Activated CD4-positive, alpha-beta memory T cell treated with anti-CD3 and anti-CD28 coated beads, Interleukin-2, amount 10 ng/mL, durations not matched to agents 7 days and 5 days (primary cell): ENCODE measurements around the gene ELOF1. TPM values are rescaled to one million over a fixed set of nuclear protein-coding genes. Genes with fewer than 3 reads are reported as not detected.
A peak's percentile ranks its signal among the peaks of the same experiment; 100 is the strongest.
"Not testable (repeated sequence)": the region's sequence is repeated elsewhere in the genome, so short reads cannot be mapped to it uniquely, and the experiment has no call there.

Experiments used
- CTCF ChIA-PET: fragments of 350-600 bp; sonication (Branson Sonifier 250); formaldehyde crosslinking; loops from one replicate; lab custom pipeline; 2021; ENCODE audit warnings: antibody characterized with exemption, inconsistent platforms; lab: Charles Lee
- POLR2A ChIA-PET: fragments of 350-600 bp; sonication (Branson Sonifier 250); formaldehyde crosslinking; loops from one replicate; lab custom pipeline; 2021; ENCODE audit warnings: antibody characterized with exemption; lab: Charles Lee
- DNase-seq: peaks from one replicate; pipeline ENCODE4 v3.0.0-alpha.2; 2020
- H3K27ac Mint-ChIP-seq: one replicate; pipeline ENCODE4 v1.8.0; 2021; ENCODE audit warnings: mild to moderate bottlenecking, mixed read lengths
- H3K27me3 Mint-ChIP-seq: one replicate; pipeline ENCODE4 v1.8.0; 2021; ENCODE audit warnings: mixed read lengths
- H3K36me3 Mint-ChIP-seq: one replicate; pipeline ENCODE4 v1.8.0; 2021; ENCODE audit warnings: low read depth, mixed read lengths
- H3K4me1 Mint-ChIP-seq: one replicate; pipeline ENCODE4 v1.8.0; 2021; ENCODE audit warnings: mixed read lengths
- H3K4me3 Mint-ChIP-seq: one replicate; pipeline ENCODE4 v1.8.0; 2021; ENCODE audit warnings: mild to moderate bottlenecking, mixed read lengths
- H3K9me3 Mint-ChIP-seq: one replicate; pipeline ENCODE4 v1.8.0; 2021; ENCODE audit warnings: mixed read lengths
- total RNA-seq, 2 experiments: library from RNA; stranded (reverse); gene quantifications; one replicate each; pipeline ENCODE4 v1.2.3, GENCODE V29; 2021

ELOF1 gene
- total RNA-seq, result 10 to 100 TPM; 49.7 to 50.2 TPM

GRCh38 chr19:11558881-11559828, at the start of gene ELOF1:
Gene ELOF1, minus strand, starts transcription at chr19:11559230. Its CDS starts 4,883 bp downstream, at chr19:11554347.
- H3K4me1 Mint-ChIP-seq, result peaks cover 50% of the 10 kb centered on the region
- H3K27me3 Mint-ChIP-seq, result no peaks in the 10 kb centered on the region
- peak within 1 kb of the TSS; percentile 95 for H3K4me3 Mint-ChIP-seq
- H3K27ac Mint-ChIP-seq, result peak within 1 kb of the TSS; percentile 76
- H3K9me3 Mint-ChIP-seq, result no peaks in the 10 kb centered on the region
- POLR2A ChIA-PET, result interaction anchor here (0.9 to 3.6 kb wide), 11 partner anchors 9 to 429 kb away, joined by 3 to 12 read pairs (median 4); partner anchors contain the start of gene ECSIT
- CTCF ChIA-PET, result interaction anchor here (0.9 to 3.9 kb wide), 16 partner anchors 10 to 219 kb away, joined by 3 to 20 read pairs (median 4); partner anchors contain the start of genes ACP5, ECSIT, SWSAP1 and ZNF823
- peaks cover 15% of the 10 kb centered on the region for H3K36me3 Mint-ChIP-seq
- peak; percentile 97 for DNase-seq

- CTCF ChIA-PET, result no interaction called here
- H3K4me3 Mint-ChIP-seq, result no peak overlapping the region
- H3K27ac Mint-ChIP-seq, result no peak overlapping the region
- no peak for DNase-seq
- H3K9me3 Mint-ChIP-seq, result peaks cover 40% of the 10 kb centered on the region
- no peaks in the 10 kb centered on the region for H3K4me1 Mint-ChIP-seq
- H3K36me3 Mint-ChIP-seq, result peaks cover 46% of the 10 kb centered on the region
- H3K27me3 Mint-ChIP-seq, result no peaks in the 10 kb centered on the region
- POLR2A ChIA-PET, result interaction anchor here (1.2 kb wide), 1 partner anchor 9 kb away, joined by 3 read pairs; no protein-coding TSS in a partner anchor
Observed at GRCh38 chr19:11606484-11606883, 47.5 kb upstream of the ELOF1 start.

DNA sequence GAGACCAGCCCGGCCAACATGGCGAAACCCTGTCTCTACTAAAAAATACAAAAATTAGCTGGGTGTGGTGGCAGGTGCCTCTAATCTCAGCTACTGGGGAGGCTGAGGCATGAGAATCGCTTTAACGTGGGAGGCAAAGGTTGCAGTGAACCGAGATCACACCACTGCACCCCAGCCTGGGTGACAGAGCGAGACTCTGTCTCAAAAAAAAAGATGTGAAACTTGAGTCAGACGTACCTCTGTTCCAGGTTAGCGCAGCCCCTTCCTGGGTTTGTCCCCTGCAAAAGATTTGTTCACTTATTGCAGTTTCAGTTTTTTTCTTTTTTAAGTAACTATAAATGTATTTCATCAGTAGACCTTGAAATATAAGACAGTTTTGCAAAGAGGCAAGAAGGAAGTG, 40.7 kb upstream of the ELOF1 start:
- H3K27me3 Mint-ChIP-seq, H3K4me3 Mint-ChIP-seq, H3K27ac Mint-ChIP-seq, CTCF ChIA-PET, DNase-seq, POLR2A ChIA-PET: not testable (repeated sequence)
- Mint-ChIP-seq H3K36me3 (peaks cover 38% of the 10 kb centered on the region), H3K9me3 (peaks cover 15% of the 10 kb centered on the region), H3K4me1 (peaks cover 18% of the 10 kb centered on the region)

GRCh38 chr19:11598746-11599145, 39.7 kb upstream of the ELOF1 start:
- H3K4me1 Mint-ChIP-seq, result peaks cover 18% of the 10 kb centered on the region
- no peaks in the 10 kb centered on the region for H3K27me3 Mint-ChIP-seq
- H3K27ac Mint-ChIP-seq, result no peak overlapping the region
- ChIA-PET CTCF (no interaction called here), POLR2A (no interaction called here)
- H3K9me3 Mint-ChIP-seq, result peaks cover 11% of the 10 kb centered on the region
- peak overlapping the region; percentile 33 for H3K4me3 Mint-ChIP-seq
- peaks cover 28% of the 10 kb centered on the region for H3K36me3 Mint-ChIP-seq
- no peak for DNase-seq

DNA sequence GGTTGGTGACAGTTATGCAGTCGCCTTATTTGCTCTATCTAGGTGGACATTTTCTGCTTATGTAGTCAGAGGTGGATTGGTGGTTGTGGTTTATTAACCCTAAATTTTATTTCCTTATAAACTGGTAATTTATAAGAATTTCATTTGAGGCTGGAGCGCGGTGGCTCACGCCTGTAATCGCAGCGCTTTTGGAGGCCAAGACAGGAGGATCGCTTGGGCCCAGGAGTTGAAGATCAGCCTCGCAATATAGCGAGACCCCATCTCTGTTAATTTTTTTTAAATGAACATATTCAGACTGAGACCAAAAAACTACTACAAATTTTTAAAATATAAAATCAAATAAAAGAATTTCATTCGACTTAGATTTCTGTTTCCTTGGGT, 39.1 kb upstream of the ELOF1 start:
- no peak for DNase-seq
- H3K27me3 Mint-ChIP-seq, result no peaks in the 10 kb centered on the region
- H3K27ac Mint-ChIP-seq, result peak overlapping the region; percentile 69
- CTCF ChIA-PET, result interaction anchor here (0.8 kb wide), 1 partner anchor 116 kb away, joined by 3 read pairs; no protein-coding TSS in a partner anchor
- H3K4me3 Mint-ChIP-seq, result peak overlapping the region; percentile 83
- H3K9me3 Mint-ChIP-seq, result peaks cover 11% of the 10 kb centered on the region
- peaks cover 18% of the 10 kb centered on the region for H3K4me1 Mint-ChIP-seq
- H3K36me3 Mint-ChIP-seq, result peaks cover 25% of the 10 kb centered on the region
- POLR2A ChIA-PET, result interaction anchor here (0.6 to 1.5 kb wide), 8 partner anchors 8 to 169 kb away, joined by 3 to 6 read pairs (median 4); partner anchors contain the start of genes ECSIT, ELOF1 and ZNF441

DNA sequence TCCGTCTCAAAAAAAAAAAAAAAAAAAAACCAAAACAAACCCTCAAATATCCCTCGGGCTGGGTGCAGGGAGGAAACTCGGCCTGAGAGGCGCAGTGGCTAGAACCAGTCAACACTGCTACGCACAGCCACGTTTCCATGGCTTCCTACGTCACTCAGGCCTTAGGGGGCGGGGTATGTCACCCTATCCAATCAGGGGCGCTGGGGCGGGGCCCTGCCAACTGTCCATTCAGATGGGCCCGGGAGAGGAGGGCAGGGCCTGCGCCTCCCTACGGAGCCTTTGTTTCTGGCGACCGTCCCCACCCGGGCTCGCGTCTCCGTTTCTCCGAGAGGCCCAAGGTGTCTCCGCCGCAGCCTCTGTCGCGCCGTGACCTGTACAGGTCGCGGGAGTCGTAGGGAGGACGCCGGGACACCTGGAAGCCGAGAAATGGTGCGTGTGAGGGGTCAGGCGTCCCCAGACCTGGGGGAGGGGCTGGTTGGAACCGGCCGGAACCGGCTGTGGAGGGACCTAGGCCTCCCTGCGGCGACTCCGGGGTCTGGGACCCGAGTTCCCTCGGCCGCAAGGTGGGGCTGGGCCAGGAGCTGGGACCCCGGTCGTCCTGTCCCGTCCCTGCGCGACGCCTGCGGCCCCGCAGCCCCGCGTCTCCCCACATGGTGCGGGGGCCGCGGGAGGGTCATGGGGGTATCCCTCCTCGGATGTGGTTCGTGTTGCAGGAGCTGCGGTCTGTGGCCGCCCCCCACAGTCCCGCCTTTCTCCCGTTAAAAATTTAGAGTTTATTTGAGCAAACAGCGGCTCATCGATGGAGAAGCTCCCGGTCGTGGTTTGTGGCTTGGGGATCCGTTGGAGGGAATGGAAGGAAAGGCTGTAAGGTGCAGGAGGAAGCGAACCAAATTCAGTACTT, 38.4 kb upstream of the ELOF1 start, which contains the start of gene ZNF627:
Gene ZNF627, plus strand, starts transcription at position 282 of the 901 bp plus-strand sequence. Its CDS starts 145 bp downstream, at position 427.
- Mint-ChIP-seq H3K4me3 (peak within 1 kb of the TSS; percentile 83), H3K27ac (peak within 1 kb of the TSS; percentile 74), H3K27me3 (no peaks in the 10 kb centered on the region), H3K9me3 (peaks cover 5% of the 10 kb centered on the region), H3K4me1 (peaks cover 18% of the 10 kb centered on the region), H3K36me3 (peaks cover 19% of the 10 kb centered on the region)
- ChIA-PET POLR2A (interaction anchor here (0.6 to 1.5 kb wide), 8 partner anchors 8 to 169 kb away, joined by 3 to 6 read pairs (median 4); partner anchors contain the start of genes ECSIT, ELOF1 and ZNF441), CTCF (interaction anchor here (0.8 to 1.1 kb wide), 4 partner anchors 9 to 494 kb away, joined by 3 to 4 read pairs (median 4); partner anchors contain the start of gene ELOF1)
- peak; percentile 99 for DNase-seq

- Mint-ChIP-seq H3K9me3 (no peaks in the 10 kb centered on the region), H3K27me3 (no peaks in the 10 kb centered on the region), H3K4me1 (peaks cover 18% of the 10 kb centered on the region), H3K27ac (no peak overlapping the region), H3K4me3 (peak overlapping the region; percentile 0), H3K36me3 (peaks cover 13% of the 10 kb centered on the region)
- DNase-seq, result no peak
- ChIA-PET POLR2A (no interaction called here), CTCF (interaction anchor here (0.9 to 1.1 kb wide), 2 partner anchors 37 to 495 kb away, joined by 4 read pairs; partner anchors contain the start of gene ELOF1)
Observed at GRCh38 chr19:11596156-11596555, 37.1 kb upstream of the ELOF1 start.

GRCh38 chr19:11594084-11594483, 35.1 kb upstream of the ELOF1 start:
- no peak for DNase-seq
- Mint-ChIP-seq H3K4me3 (no peak overlapping the region), H3K9me3 (no peaks in the 10 kb centered on the region), H3K27me3 (no peaks in the 10 kb centered on the region), H3K4me1 (peaks cover 16% of the 10 kb centered on the region), H3K27ac (no peak overlapping the region), H3K36me3 (peaks cover 5% of the 10 kb centered on the region)
- POLR2A ChIA-PET, result interaction anchor here (0.6 to 1.4 kb wide), 2 partner anchors 34 to 88 kb away, joined by 3 read pairs; partner anchors contain the start of gene ZNF653
- CTCF ChIA-PET, result no interaction called here

- ChIA-PET POLR2A (interaction anchor here (1.3 to 1.9 kb wide), 3 partner anchors 9 to 105 kb away, joined by 3 to 5 read pairs (median 4); partner anchors contain the start of gene ZNF627), CTCF (interaction anchor here (0.6 to 1.5 kb wide), 7 partner anchors 9 to 294 kb away, joined by 3 to 7 read pairs (median 5); partner anchors contain the start of genes ELOF1 and ZNF627)
- Mint-ChIP-seq H3K4me1 (peaks cover 10% of the 10 kb centered on the region), H3K27ac (no peak overlapping the region), H3K9me3 (no peaks in the 10 kb centered on the region), H3K4me3 (no peak overlapping the region), H3K27me3 (no peaks in the 10 kb centered on the region), H3K36me3 (no peaks in the 10 kb centered on the region)
- DNase-seq, result no peak
Observed at GRCh38 chr19:11587975-11588631, 29.1 kb upstream of the ELOF1 start.

DNA sequence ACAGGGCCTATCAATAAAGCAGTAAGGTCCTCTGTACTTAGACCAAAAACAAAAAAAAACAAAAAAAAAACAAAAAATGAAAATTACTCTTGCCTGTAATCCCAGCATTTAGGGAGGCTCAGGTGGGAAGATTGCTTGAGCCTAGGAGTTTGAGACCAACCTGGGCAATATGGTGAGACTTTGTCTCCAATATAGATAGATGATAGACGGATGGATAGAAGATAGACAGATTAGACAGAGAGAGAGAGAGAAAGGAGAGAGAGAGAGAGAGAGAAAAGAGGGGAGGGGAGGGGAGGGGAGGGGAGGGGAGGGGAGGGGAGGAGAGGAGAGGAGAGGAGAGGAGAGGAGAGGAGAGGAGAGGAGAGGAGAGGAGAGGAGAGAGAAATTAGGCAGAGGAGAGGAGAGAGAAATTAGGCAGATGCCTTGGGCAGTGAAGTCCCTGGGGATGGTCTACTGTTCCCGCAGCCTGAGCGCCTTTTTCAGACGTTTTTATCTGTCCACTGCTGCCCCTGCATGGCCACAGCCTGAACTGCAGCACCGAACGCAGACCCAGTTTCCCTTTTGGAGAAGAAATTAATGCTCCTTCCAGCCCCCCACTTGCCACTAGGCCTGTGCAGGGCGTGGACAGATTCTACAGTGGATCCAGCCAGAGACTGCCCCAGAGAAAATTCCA, 28.4 kb upstream of the ELOF1 start:
- Mint-ChIP-seq H3K4me3 (no peak overlapping the region), H3K9me3 (no peaks in the 10 kb centered on the region), H3K27me3 (no peaks in the 10 kb centered on the region), H3K36me3 (no peaks in the 10 kb centered on the region), H3K4me1 (peaks cover 10% of the 10 kb centered on the region), H3K27ac (no peak overlapping the region)
- POLR2A ChIA-PET, result interaction anchor here (1.5 to 1.9 kb wide), 2 partner anchors 10 to 27 kb away, joined by 4 to 5 read pairs; partner anchors contain the start of gene ZNF627
- CTCF ChIA-PET, result interaction anchor here (0.6 to 1.2 kb wide), 6 partner anchors 10 to 294 kb away, joined by 3 to 7 read pairs (median 5); partner anchors contain the start of gene ZNF627
- peak; percentile 83 for DNase-seq

DNA sequence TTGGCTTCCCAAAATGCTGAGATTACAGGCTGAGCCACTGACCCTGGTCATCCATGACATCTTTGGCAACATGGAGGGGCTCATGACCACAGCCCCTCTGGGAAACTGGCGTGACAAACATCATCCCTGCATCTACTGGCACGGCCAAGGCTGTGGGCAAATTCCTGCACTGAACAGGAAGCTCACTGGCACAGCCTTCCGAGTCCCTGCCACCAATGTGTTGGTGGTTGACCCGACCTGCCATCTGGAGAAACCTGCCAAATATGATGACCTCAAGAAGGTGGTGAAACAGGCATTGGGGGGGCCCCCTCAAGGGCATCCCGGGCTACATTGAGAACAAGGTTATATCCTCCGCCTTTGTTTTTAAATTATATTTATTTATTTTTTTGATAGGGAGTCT, 27.3 kb upstream of the ELOF1 start:
- Mint-ChIP-seq H3K27ac (no peak overlapping the region), H3K27me3 (no peaks in the 10 kb centered on the region), H3K36me3 (no peaks in the 10 kb centered on the region), H3K4me1 (peaks cover 17% of the 10 kb centered on the region), H3K4me3 (no peak overlapping the region), H3K9me3 (no peaks in the 10 kb centered on the region)
- POLR2A ChIA-PET, result no interaction called here
- CTCF ChIA-PET, result interaction anchor here (0.6 to 2.8 kb wide), 3 partner anchors 26 to 50 kb away, joined by 3 to 9 read pairs (median 3); no protein-coding TSS in a partner anchor
- no peak for DNase-seq
